GM18873 (cell line): Measurements from ENCODE around the gene ATF7IP2.
"Not testable (repeated sequence)": the region's sequence is repeated elsewhere in the genome, so short reads cannot be mapped to it uniquely, and the experiment has no call there.

ENCODE experiments used
- ATAC-seq: cut with Tn5 transposase; IDR thresholded peaks from one replicate; pipeline ENCODE4 v1.9.1; 2021; ENCODE audit warnings: mild to moderate bottlenecking, moderate library complexity, moderate number of reproducible peaks; ENCODE audit not compliant: unreplicated experiment, low FRiP score

The ATF7IP2 gene

DNA sequence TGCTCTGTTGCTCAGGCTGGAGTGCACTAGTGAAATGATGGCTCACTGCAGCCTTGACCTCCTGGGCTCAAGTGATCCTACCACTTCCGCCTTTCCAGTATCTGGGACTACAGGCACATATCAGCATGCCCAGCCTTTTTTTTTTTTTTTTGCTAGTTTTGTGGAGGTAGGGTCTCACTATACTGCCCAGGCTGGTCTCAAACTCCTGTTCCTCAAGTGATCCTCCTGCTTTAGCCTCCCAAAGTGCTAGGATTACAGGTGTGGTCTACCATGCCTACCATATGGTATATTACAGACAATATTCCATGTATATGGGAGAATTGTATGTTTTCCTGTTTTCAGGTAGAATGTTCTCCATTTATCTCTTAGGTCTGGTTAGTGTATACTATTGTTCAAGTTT lies 12.3 kb upstream of the ATF7IP2 start:
- no peak for ATAC-seq

DNA sequence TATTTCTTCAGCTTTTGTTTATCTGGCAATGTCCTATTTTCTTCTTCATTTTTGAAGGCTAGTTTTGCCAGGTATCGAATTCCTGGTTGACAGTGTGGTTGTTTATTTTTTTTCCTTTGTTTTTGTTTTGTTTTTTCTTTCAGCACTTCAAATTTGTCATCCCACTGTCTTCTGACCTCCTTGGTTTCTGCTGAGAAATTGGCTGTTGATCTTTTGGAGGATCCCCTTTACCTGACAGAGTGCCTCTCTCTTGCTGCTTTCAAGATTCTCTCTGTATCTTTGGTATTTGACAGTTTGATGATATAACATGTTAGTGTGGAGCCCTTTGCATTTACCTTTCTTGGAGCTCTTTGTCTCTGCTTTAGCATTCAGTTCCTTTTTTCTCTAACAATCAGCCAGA lies 9.6 kb upstream of the ATF7IP2 start:
- no peak for ATAC-seq

DNA sequence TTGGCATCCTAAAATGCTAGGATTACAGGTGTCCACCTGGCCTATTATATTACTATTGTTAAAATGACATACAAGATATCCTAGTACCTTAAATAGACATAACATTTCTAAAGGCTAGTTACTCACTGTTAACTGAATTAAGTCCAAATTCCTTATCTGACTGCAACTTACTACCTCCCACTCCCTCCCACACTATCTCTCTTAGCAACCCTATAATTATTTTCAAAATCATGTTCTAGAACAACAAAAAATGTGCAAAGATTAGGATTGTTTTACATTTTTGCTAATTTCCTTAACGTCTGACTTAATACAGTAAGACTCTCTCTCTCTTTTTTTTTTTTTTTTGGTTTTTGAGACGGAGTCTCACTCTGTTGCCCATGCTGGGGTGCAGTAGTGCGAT lies 2.2 kb upstream of the ATF7IP2 start:
- ATAC-seq, result no peak

DNA sequence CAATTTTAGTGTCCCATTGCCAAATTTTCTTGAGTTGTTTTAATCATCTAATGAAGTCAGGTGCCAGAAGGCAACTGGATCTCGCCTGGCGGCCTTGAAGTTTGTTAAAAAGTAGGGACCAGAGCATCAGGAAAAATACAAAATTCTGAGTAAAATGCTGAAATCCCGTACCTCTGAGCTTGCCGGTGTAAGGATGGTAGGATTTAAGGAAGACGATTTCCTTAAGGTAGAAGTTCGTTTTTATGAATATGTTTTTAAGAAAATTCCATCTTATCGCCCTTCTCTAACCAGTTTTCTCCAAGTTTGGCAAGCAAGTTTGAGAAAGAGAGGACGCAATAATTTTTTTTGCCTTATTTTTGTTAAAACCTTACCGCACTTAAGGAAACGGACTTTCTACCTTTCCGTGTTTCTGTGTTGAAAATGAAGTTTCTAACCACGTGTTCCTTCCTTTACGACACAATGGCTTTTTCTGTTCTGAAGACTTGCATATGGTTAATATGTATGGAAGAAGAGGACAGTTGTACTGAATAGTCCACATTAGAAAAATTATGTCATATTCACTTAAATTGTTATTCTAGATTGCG lies 748 bp downstream of the ATF7IP2 start:
- no peak for ATAC-seq

DNA sequence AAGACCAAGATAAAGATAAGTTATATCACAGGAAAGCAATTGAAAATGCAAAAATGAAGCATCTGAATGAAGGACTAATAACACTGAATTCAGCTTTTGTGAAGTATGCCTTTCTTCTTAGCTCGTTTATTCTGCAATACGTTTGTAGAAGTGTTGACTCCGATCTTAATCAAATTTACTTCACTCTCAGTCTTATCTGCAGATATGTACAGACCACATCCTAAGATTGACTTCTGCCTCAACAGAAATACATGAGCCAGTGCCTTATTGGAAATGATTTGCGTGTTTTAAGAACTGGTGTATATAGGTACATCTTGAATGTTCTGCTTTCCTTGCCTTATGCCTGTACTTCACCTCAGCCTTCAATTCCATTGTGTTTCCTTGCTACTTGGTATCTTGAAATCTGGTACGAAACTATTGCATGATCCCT lies 1.3 kb downstream of the ATF7IP2 start:
- ATAC-seq, result no peak

DNA sequence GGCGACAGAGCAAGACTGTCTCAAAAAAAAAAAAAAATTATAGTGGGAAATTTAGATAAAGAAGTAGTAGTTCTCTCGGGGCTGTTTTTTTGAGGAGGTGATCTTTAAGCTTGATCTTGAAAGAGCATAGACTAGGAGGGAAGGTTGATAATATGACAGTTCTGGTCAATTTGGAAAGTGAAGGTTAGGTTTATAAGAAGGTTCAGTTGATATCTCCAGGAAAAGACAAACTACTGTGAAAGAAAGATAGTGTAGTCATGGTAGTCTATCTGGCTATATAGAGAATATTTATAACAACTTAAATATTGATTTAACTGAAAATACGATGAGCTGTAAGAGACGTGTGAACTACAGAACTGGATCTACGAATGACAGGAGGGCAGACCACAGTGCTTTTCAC lies 3.1 kb downstream of the ATF7IP2 start:
- no peak for ATAC-seq

DNA sequence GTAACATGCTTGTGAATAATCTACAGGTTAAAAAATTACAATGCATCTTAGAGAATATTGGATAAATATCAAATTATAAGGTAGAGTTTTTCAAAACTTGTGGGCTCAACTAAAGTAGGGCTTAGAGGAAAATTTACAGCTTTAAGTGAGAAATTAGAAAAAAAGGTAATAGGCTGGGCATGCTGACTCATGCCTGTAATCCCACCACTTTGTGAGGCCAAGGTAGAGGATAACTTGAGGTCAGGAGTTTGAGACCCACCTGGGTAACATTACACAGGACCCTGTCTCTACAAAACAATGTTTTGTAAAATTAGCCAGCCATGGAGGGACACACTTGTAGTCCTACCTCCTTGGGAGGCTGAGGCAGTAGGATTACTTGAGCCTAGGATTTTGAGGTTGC lies 4.5 kb downstream of the ATF7IP2 start:
- no peak for ATAC-seq

DNA sequence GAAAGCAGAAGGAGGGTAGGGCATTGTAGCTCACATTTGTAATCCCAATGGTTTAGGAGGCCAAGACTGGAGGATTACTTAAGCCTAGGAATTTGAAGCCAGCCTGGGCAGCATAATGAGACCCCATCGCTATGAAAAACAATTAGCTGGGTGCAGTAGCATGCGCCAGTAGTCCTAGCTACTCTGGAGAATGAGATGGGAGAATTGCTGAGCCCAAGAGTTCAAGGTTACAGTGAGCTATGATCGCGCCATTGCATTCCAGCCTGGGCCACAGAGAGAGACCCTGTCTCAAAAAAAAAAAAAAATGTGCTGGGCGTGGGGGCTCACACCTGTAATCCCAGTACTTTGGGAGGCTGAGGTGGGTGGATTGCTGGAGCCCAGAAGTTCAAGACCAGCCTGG lies 5.0 kb downstream of the ATF7IP2 start:
- no peak for ATAC-seq

DNA sequence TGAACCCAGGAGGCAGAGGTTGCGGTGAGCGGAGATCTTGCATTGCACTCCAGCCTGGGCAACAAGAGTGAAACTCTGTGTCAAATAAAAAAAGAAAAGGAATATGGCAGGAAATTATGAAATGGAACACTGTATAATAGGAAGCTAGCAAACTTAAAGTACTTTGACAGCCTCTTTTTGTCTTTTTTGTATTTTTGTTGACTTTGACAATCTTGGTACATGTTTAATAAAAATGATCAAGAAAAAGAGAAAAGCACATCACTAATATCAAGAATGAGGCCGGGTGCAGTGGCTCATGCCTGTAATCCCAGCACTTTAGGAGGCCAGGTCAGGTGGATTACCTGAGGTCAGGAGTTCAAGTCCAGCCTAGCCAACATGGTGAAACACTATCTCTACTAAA lies 5.5 kb downstream of the ATF7IP2 start:
- no peak for ATAC-seq

DNA sequence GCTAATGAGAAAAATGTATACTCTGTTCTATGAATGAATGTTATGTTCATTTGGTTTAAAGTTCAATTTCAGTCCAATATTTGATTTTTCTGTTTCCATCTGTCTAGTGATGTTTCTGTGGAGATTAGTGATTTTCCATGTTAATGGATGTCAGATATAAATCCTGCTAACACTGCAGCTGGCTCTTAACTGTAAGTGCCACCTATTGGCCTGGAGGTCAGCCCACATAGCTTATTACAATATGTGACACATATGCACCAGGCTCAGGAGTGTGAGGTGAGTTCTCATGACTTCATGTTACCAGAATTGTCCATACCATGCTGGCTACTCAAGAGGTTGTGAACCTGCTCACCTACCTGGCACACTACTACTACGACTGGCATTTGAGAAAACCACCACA lies 17.1 kb downstream of the ATF7IP2 start:
- no peak for ATAC-seq

DNA sequence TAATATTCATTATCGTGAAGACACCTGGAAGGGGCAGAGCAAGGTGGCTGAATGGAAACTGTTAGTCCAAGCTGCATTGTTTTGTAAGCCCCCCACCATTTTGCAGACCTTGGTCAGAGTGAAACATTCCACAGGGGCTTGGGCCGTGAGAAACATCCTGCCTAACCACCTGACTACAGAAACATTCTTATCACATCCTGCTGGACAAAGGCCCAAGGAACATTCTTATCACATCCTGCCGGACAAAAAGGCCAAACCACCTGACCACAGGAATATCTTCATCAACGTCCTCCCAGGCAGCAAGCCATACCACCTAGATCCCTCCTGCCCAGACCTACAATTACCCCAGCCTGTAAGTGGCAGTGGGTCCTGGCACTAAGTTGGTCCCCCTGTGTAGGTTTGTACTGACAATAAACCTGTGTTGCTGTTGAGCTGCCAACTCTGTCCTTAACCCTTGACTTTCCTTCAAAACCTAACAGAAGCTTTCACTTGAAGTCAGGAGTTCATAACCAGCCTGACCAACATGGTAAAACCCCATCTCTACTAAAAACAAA lies 19.6 kb downstream of the ATF7IP2 start:
- no peak for ATAC-seq

DNA sequence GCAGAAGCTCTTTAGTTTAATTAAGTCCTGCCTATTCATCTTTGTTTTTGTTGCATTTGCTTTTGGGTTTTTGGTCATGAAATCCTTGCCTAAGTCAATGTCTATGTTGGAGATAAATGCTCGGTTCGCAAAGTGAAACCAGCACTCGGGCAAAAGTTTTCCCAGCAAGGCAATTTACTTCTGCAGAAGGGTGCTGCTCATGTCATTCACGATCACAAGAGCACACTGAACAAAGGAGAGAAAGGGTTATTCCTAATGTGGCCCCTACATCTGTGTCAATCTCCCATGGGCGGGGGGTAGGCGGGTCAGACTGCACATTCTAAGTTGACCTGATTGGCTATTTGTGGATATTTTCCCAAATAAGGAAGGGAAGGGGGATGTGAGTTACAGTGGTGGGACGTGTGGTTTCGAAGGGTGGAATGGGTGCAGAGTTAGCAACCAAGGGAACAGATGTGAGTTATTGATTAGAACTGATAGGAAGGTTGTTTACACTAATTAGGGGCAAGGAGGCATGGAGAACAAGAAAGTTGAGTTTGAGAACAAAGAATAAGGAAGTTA lies 23.0 kb downstream of the ATF7IP2 start:
- no peak for ATAC-seq

DNA sequence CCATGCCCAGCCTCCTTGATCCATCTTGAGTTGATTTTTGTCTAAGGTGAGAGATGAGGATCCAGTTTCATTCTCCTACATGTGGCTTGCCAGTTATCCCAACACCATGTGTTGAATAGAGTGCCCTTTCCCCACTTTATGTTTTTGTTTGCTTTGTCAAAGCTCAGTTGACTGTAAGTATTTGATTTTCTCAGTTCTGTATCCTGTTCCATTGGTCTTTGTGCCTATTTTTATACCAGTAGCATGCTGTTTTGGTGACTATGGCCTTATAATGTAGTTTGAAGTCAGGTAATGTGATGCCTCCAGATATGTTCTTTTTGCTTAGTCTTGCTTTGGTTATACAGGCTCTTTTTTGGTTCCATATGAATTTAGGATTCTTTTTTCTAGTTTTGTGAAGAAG lies 23.9 kb downstream of the ATF7IP2 start:
- ATAC-seq, result not testable (repeated sequence)

DNA sequence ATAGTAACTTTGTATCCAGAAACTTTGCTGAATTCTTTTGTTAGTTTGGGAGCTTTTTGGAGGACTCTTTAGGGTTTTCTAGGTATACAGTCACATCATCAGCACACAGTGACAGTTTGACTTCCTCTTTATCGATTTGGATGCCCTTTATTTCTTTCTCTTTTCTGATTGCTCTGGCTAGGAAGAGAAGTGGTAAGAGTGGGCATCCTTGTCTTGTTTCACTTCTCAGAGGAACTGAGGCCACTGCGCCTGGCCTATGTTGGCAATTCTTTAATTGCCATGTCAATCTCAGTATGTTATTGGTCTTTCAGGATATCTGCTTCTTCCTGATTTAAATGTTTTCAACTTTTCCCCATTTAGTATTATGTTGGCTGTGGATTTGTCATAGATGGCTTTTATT lies 24.6 kb downstream of the ATF7IP2 start:
- no peak for ATAC-seq

DNA sequence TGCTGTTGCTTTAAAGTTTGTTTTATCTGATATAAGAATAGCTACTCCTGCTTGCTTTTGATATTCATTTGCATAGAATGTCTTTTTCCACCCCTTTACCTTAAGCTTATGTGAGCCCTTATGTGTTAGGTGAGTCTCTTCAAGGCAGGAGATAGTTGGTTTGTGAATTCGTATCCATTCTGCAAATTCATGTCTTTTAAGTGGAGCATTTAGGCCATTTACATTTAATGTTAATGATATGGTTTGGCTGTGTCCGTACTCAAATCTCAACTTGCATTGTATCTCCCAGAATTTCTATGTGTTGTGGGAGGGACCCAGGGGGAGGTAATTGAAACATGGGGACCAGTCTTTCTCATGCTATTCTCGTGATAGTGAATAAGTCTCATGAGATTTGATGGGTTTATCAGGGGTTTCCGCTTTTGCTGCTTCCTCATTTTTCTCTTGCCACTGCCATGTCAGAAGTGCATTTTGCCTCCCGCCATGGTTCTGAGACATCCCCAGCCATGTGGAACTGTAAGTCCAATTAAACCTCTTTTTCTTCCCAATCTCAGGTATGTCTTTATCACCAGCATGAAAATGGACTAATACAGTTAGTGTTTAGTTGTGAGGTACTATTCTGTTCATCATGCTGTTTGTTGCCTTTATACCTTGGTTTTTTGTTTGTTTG lies 27.2 kb downstream of the ATF7IP2 start:
- no peak for ATAC-seq

DNA sequence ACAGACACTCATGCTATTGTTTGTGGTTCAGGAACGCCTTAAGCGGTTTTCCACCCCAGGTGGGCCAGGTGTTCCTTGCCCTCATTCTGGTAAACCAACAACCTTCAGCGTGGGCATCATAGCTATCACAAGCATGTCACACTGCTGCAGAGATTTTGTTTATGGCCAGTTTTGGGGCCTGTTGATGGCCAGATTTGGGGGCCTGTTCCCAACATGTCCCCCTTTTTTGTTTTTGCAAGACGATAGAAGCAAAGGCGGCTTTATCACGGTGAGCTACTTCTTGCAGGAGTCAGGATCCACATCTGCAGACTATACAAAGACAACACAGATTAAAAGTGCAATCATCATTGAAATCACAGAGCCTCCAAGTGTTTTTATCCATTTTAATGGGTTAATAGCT lies 32.3 kb downstream of the ATF7IP2 start:
- ATAC-seq, result not testable (repeated sequence)

DNA sequence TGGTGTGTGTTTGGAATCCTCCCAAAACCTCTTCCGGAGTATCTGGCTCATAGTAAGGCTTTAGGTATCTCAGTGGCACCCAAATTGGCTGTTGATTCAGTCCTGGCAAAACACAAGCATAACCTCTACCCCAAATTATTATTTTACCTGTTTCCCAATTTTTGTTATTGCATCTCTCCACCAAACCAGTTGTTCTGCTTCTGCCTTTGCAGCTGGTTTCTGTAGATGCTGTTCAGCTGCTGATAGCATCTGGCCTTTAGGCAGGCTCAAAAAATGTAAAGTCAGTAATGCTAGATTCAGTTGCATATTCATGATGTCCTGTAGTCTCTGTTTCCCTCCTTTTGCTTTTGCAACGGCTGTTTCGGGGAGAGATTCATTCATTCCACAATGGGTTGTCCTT lies 33.8 kb downstream of the ATF7IP2 start:
- ATAC-seq, result no peak

DNA sequence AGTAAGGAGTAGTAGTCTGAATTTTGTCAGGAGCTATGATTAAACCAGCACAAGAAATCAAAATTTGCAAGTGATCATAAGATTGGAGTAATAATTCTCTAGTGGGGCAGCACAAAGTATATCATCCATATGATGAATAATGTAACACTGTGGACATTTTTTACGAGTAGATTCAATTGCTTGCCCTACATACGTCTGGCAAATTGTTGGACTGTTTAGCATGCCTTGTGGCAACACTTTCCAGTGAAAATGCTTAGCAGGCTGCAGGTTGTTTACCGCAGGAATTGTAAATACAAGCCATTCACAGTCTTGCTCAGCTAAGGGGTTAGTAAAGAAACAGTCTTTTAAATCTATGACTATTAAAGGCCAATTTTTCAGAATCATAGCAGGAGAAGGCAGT lies 35.7 kb downstream of the ATF7IP2 start:
- ATAC-seq, result no peak

DNA sequence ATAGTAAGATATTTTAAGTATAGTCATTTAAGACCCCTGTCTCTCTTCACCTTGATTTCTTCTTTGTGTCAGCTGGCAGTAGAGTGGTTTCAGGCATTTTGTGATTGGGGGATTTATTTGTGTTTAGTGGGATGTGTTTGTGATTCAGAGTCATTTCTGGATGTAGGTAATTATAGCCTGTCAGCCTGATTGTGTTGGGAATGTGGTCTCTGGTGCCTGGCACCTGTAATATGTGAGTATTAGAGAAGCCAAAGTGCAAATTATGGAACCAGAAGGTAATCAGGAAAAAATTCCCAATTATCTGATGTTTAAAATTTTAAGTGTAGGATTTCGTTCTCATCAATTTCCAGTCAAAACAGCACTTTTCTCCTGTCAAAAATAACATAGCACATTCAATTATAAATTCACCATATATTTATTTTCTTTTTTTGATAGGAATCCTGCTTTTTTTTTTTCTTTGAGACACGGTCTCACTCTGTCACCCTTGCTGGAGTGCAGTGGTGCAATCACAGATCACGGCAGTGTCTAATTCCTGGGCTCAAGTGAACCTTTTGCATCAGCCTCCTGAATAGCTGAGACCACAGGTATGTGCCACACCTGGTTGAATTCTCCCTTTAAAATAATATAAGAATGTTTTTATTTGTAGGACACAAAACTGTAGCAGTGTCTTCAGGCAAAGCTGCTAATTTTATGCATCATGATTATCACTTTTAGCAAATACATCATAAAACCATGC lies 42.7 kb downstream of the ATF7IP2 start:
- no peak for ATAC-seq

DNA sequence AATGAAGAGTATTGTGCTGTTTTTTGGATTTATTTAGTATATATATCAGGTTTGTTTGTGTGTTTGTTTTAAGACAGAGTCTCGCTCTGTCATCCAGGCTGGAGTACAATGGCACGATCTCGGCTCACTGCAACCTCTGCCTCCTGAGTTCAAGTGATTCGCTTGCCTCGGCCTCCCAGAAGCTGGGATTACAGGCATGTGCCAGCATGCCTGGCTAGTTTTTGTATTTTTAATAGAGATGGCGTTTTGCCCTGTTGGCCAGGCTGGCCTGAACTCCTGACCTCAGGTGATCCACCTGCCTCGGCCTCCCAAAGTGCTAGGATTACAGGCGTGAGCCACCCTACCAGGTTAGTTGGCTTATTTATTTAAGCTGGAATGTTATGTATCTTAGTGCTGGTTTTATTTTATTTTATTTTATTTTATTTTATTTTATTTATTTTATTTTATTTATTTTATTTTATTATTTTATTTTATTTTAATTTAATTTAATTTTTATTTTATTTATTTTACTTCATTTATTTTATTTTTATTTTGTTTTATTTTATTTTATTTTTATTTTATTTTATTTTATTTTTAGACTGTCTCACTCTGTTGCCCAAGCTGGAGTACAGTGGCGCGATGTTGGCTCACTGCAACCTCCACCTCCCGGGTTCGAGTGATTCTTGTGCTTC lies 43.6 kb downstream of the ATF7IP2 start:
- not testable (repeated sequence) for ATAC-seq

DNA sequence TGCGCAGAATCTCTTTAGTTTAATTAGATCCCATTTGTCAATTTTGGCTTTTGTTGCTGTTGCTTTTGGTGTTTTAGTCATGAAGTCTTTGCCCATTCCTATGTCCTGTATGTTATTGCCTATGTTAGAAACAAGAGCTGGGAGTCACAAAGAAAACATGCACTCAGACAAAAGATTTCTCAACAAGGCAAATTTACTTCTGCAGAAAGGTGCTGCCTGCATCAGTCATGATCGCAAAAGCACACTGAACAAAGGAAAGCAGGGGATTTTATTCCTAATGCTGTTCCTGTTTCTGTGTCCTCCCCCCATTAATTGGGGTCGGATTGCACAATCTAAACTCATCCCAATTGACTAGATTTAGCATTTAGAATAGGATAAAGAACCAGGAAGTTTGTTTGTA lies 55.9 kb downstream of the ATF7IP2 start:
- no peak for ATAC-seq
